DMS 273 treated with DMSO at 0.1 percent for 48 hours (cell line): ENCODE results near the gene PYGO2.

Experiments
- DNase-seq: peaks from one replicate; lab custom pipeline; 2025; lab: John Stamatoyannopoulos, UW

The PYGO2 gene

GRCh38 chr1:154961207-154962155 lies at the start of gene PYGO2:
TSS of gene PYGO2 (minus strand) at chr1:154961782. CDS start at chr1:154961576, 206 bp downstream.
- DNase-seq: peak; percentile 44

GRCh38 chr1:155011004-155011416 lies 49.4 kb upstream of the PYGO2 start:
- no peak for DNase-seq

GRCh38 chr1:155010211-155010918 lies 48.8 kb upstream of the PYGO2 start:
- DNase-seq: no peak

- DNase-seq: no peak
Observed at GRCh38 chr1:155009742-155010141, 48.2 kb upstream of the PYGO2 start.

GRCh38 chr1:155009221-155009711 lies 47.7 kb upstream of the PYGO2 start:
- DNase-seq: no peak

- no peak for DNase-seq
Observed at GRCh38 chr1:155008015-155008941, 46.7 kb upstream of the PYGO2 start.

- no peak for DNase-seq
Observed at GRCh38 chr1:155007251-155007828, 45.8 kb upstream of the PYGO2 start.

- peak; percentile 18 for DNase-seq
Observed at GRCh38 chr1:155006601-155007101, 45.1 kb upstream of the PYGO2 start.

- DNase-seq: peak; percentile 26
Observed at GRCh38 chr1:155005076-155006011, 43.8 kb upstream of the PYGO2 start.

- no peak for DNase-seq
Observed at GRCh38 chr1:155004352-155005075, 42.9 kb upstream of the PYGO2 start.

- DNase-seq: no peak
Observed at GRCh38 chr1:155003766-155004351, 42.3 kb upstream of the PYGO2 start.

- DNase-seq: no peak
Observed at GRCh38 chr1:155003227-155003765, 41.7 kb upstream of the PYGO2 start.

- DNase-seq: no peak
Observed at GRCh38 chr1:155002464-155003226, 41.1 kb upstream of the PYGO2 start, which contains the start of gene ZBTB7B. TSS of gene ZBTB7B (plus strand) at chr1:155002802. CDS start at chr1:155014661, 11,859 bp downstream.

GRCh38 chr1:155001675-155002463 lies 40.3 kb upstream of the PYGO2 start:
- DNase-seq: peak; percentile 95

- DNase-seq: no peak
Observed at GRCh38 chr1:155001425-155001674, 39.8 kb upstream of the PYGO2 start.

GRCh38 chr1:155000726-155001424 lies 39.3 kb upstream of the PYGO2 start:
- DNase-seq: peak; percentile 72

GRCh38 chr1:155000411-155000725 lies 38.8 kb upstream of the PYGO2 start:
- no peak for DNase-seq
